NCI-H345 treated with DMSO at 0.1 percent for 48 hours (cell line): ENCODE measurements around the gene ASIC3.
A peak's percentile ranks its signal among the peaks of the same experiment; 100 is the strongest.
"Not testable (repeated sequence)": the region's sequence is repeated elsewhere in the genome, so short reads cannot be mapped to it uniquely, and the experiment has no call there.

Experiments
- DNase-seq: peaks from one replicate; lab custom pipeline; 2025; ENCODE audit not compliant: unreplicated experiment; lab: John Stamatoyannopoulos, UW

Gene ASIC3

DNA sequence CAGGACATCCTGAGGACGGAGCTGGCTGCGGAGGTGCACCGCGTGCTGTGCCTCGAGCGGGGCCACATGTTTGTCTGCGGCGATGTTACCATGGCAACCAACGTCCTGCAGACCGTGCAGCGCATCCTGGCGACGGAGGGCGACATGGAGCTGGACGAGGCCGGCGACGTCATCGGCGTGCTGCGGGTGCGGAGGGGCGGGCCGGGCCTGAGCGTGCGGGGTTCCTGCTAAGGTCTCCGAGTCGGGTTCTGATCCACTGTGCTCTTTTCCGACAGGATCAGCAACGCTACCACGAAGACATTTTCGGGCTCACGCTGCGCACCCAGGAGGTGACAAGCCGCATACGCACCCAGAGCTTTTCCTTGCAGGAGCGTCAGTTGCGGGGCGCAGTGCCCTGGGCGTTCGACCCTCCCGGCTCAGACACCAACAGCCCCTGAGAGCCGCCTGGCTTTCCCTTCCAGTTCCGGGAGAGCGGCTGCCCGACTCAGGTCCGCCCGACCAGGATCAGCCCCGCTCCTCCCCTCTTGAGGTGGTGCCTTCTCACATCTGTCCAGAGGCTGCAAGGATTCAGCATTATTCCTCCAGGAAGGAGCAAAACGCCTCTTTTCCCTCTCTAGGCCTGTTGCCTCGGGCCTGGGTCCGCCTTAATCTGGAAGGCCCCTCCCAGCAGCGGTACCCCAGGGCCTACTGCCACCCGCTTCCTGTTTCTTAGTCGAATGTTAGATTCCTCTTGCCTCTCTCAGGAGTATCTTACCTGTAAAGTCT, 34.4 kb upstream of the ASIC3 start:
- no peak for DNase-seq

DNA sequence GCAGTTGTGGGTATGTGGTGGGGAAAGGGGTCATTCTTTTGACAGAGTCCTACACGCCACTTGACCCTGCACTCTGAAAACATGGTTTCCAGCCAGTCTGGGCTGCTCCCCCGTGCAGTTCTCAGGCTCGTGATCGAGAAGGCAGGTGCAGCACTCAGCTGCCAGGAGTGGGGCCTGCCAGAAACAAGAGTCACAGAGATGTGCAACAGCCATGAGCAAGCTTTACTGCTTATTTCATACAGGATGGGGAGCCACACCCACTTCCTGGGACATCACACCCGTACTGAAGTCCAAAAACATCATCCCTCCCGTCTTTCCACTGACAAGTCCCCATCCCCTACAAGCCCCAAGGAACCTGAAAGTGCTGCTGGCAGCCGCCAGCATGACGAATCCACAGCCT, 33.4 kb upstream of the ASIC3 start:
- no peak for DNase-seq

DNA sequence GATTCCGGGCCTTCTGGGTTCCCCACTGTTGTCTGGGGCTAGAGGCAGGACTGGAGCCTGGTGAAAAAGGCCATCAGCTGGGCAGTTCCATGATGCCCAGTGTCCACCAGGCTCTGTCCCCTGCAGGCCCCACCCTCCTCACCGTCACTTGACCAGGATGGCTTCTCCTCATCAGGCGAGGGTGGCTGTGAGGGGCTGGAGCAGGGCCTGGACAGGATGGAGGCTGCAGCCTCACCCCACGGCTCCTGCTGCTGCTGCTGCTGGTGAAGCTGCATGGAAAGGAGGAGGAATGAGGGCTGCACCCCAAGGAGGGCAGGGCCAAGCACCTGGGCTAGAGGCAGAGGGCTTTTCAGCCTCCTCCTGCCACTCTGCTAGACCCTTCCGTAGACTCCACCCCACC, 32.4 kb upstream of the ASIC3 start:
- no peak for DNase-seq

DNA sequence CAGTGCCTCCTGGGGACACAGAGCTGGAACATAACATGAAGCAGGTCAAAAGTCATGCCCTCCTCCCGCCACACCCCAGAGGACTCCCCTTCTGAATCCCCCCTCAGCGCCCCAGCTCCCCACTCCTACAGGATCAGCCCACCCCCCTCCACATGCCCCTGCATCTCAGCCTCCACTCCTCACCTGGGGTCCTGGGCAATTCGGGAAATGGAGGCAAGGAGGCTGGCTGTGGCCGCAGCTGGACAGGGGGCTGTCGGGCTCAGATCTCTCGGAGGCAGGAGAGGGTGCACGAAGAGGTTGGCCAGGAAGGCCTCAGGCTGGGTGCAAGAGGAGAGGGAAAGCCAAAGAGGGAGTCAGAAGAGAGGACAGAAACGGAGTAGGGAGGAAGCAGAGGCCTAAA, 31.8 kb upstream of the ASIC3 start:
- DNase-seq: no peak

DNA sequence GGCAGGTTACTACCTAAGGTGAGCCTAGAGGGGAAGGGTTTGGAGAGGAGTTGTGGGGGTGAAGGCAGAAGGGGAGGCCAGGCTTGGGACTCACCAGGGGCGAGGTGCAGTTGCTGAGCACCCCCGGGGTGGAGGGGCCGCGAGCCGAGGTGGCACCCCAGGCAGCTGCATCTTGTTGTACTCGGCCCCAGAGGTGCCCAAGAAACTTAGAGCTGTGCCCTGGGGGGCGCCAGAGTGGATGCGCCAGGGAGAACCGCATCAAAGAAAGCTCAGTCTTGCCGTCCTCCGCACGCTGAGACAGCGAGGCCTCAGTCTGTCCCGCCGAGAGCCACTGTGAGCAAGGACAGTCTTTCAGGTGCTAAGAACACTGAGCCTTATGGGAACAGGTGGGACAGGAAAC, 31.4 kb upstream of the ASIC3 start:
- no peak for DNase-seq

DNA sequence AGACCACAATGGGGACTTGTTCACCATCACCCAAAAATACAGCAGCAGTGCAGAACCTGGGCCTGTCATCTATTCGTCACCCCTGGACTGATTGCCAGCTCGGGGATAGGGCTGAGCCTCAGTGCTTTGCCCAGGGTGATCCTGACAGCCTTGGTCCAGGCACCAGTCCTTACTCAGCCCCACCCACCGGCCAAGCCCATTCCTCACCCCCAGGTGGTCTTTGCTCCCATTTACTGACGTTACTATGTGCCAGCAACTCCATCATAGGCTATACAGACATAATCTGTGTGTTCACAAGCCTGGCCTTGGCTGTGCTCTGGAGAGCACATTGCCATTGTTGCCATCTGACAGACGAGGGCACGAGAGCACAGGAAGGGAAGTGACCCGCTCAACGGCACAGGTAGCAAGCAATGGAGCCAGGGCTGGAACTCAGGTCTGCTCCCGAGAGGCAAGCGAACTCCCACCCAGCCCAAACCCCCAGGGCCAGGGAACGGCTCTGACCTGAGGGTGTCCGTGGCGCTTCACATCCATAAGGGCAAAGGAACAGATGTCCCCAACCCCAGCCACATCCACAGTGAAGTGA, 30.9 kb upstream of the ASIC3 start:
- no peak for DNase-seq

DNA sequence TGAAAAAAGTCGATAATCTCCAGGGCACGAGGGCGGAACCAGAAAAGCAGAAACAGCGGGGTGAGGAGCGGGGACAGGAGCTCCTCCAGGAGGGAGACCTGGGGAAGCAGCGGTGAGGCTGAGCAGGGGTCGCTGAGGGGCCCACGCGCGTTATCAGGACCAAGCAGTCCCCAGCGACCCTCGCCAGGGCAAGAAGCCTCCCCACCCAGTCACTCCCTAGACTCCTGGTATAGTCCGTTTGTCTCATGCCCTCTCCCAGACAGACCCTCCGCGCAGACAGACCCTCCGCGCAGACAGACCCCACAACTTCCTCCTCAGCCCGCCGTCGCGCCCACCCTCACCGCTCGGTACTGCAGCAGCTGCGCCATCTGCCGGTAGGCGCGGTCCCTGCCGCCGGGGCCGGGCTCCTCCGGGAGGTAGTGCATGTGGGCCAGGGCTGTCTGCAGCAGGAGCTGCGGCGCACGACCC, 30.3 kb upstream of the ASIC3 start:
- DNase-seq: no peak

DNA sequence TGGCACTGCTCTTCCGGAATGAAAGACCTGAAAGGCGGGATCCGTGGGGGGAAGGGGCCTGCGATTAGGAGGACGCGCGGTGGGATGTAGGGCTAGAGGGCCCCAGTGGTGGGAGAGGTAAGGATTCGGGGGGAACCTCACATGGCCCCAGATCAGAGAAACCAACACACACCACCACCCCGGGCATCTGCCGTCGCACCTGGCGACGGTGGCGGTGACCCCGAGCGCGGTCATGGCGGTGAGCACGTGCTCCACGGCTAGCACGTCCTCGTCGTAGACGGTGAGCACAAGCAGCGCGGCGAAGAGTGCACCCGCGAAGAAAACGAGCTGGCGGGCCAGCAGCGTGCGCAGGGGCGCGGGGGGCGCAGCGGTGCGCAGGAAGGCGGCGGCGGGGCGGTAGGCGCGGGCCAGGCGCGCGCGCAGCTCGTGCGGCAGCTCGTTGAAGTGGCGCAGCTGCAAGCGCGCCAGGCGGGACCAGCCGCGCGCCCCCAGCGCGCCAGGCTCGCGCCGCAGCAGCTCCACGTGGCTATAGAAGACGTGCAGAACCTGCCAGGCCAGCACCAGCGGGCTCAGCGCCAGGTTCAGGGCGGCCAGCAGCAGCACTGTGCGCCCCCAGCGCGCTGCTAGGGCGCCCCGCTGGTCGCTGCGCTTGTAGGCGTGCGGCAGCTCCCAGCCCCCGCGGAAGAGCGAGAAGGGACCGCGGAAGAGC, 29.8 kb upstream of the ASIC3 start:
- DNase-seq: peak; percentile 8

DNA sequence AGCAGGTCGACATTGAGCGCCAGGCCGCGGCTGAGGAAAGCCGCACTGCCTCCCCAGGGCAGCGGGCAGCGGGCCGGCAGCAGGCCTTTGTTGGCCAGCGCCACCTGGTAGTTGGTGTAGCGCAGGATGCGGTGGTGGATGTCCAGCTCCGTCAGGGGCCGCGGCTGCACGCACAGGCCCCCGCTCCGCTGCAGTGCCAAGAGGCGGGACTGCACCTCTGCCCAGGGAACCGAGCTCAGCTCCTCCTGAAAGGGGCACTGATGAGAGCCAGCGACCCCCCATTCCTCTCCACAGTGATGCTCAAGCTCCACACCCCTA, 29.2 kb upstream of the ASIC3 start:
- no peak for DNase-seq

DNA sequence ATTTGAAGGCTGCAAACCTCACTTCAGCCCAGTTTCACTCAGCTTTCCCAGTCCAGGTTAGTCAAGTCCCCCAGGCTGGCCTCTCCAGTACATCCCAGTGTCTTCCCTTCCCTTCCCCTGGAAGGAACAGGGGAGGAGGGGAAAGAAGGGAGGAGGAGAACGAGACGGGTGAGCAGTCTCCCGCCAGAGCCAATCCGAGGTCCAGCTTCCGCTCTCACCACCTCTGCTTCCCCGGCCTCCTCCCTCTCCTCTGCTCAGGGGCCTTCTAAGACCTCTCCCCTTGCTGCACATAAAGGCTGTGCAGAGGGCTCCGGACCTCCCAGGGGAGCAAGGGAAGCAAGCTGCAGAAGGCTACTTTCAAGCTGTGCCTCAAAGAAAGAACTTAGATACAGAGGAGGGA, 28.1 kb upstream of the ASIC3 start:
- DNase-seq: no peak

DNA sequence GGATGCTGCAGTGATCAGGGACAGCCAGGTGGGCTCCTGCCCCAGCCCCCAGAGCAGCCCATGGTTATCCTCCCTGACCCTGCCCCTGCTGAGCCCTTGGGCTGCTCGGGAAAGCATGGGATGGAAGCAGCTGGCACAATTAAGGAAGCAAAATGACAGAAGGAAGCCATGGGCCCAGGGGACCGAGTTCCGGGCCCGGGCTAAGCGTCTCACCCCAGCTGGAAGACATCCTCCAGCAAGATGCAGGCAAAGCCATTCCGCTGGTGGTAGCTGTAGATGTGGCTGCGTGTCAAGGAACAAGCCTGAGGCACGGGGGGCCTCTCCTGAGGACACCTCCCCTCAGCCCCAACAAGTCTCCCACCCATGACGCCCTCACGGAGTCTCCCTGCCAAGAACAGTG, 25.1 kb upstream of the ASIC3 start:
- no peak for DNase-seq

DNA sequence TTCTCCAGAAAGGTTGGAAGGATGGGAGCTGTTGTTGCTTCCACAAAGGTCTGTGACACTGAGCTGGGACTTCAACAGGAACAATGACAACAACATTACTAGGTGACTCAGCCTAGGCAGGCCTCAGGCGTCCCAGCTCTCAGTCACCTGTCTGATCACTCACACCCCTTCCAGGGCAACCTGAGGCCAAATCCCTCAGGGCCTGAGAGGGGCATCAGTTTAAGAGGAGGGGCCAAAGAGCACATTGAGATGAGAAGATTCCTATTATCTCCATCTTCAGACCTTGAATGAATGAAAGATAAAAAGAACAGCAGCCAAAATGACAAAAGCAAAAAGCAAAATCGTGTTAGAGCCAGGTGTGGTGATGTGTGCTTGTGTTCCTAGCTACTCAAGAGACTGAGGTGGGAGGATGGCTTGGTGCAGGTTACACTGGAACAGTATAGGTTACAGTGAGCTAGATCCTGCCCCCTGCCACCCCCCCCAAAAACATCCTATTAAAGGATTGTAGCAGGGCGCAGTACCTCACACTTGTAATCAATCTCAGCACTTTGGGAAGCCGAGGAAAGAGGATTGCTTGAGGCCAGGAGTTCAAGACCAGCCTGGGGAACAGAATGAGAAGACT, 23.8 kb upstream of the ASIC3 start, which contains the start of gene ATG9B:
TSS of gene ATG9B (minus strand) at position 60 of the 622 bp plus-strand sequence. CDS start 71 bp downstream, outside the sequence.
- no peak for DNase-seq

DNA sequence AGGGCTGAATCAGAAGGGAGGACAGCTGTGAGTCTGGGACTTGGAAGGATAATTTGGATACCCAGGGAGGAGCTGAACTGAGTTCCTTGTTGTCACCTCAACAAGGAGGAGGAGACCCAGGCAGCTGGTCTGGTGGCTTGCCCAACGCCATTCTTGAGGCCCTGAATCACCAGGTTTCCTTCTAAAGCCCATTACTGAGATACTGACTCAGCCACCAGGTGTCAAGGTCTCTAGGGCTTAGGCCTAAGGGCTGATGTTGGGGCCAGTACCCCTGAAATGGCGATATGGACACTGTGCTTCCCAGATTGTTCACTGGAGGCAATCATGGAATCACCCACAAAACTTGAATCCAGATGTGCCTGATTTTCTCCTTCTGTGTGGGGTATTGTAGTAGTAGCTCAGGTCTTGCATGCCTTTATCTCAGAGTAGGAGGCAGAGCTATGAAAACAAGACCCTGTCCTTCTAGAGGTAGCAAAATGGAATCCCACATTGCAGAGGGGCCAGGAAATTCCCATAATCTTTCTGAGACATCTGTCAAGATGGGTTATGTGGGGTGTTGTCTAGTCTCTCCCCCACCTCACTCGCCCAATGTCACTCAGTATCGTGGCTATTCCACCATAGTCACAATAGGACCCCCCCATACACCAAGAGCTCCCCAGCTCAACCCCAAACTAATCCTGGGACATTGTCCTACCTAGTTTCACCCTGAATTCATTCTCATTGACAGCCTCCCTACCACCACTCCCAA, 22.2 kb upstream of the ASIC3 start:
- DNase-seq: no peak

DNA sequence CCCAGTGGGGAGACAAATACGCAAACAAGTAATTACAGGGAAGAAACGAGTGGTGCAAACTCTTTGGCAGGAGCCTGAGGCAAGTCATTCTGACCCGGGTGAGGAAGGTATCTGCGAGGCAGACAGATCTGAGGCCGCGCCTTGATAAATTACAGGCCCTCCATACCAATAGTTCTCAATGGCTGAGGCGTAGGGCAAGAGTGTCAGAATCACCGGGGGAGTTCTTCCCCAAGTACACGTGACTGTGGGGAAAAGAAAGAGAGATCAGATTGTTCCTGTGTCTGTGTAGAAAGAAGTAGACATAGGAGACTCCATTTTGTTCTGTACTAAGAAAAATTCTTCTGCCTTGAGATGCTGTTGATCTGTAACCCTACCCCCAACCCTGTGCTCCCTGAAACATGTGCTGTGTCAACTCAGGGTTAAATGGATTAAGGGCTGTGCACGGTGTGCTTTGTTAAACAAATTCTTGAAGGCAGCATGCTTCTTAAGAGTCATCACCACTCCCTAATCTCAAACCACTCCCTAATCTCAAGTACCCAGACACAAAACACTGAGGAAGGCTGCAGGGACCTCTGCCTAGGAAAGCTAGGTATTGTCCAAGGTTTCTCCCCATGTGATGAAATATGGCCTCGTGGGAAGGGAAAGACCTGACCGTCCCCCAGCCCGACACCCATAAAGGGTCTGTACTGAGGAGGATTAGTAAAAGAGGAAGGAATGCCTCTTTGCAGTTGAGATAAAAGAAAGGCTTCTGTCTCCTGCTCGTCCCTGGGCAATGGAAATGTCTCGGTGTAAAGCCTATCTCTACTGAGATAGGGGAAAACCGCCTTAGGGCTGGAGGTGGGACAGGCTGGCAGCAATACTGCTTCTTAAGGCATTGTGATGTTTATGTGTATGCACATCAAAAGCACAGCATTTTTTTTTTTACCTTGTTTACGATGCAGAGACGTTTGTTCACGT, 21.3 kb upstream of the ASIC3 start:
- not testable (repeated sequence) for DNase-seq

DNA sequence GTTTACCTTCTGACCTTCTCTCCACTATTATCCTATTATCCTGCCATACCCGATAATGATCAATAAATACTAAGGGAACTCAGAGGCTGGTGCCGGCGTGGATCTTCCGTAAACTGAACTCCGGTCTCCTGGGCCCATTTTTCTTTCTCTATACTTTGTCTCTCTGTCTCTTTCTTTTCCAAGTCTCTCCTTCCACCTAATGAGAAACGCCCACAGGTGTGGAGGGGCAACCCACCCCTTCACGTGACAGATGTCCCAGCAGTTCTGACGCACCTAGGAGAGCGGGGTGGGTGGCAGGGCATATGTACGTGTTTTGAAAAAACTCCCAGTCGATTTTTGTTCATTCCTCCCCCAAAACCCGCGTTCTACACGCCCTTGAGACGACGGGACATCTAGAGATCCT, 20.6 kb upstream of the ASIC3 start:
- not testable (repeated sequence) for DNase-seq

DNA sequence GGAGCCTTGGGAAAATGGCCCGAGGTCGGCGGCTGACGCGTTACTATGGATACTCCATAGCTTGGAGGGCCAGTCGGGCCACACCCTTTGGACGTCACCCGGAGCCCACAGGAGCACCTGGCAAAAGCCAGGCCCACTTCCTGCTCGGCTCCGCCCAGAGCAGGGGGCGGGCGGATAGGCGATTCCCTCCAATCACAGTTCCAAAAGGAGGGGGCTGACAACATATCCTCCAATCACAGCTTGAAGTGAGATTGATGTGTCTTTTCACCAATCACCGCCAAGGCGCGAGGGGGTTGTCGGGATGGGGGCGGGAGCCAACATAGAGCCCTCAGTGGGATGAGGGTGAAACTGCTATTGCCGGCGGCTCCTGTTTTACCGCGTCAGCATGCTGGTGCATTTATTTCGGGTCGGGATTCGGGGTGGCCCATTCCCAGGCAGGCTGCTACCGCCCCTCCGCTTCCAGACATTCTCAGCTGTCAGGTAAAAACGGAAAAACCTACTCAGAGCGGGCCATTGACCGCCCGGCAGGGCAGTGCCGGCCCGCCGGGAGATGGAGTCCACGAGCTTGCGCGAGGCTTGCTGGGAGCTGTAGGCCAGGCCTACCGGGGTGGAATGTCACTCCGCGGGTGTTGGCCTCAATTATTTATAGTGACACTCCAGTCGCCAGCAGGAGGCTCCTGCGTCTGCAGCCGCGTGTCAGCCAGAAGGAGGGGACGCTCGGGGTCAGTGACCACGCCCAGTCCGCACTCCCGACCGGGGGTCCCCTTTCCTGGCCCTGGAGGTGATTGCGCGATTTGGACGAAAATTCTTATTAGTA, 20.0 kb upstream of the ASIC3 start, which contains the start of gene ABCB8:
TSS of gene ABCB8 (plus strand) at position 320 of the 817 bp plus-strand sequence. CDS start at position 386, 66 bp downstream.
- DNase-seq: peak; percentile 94

DNA sequence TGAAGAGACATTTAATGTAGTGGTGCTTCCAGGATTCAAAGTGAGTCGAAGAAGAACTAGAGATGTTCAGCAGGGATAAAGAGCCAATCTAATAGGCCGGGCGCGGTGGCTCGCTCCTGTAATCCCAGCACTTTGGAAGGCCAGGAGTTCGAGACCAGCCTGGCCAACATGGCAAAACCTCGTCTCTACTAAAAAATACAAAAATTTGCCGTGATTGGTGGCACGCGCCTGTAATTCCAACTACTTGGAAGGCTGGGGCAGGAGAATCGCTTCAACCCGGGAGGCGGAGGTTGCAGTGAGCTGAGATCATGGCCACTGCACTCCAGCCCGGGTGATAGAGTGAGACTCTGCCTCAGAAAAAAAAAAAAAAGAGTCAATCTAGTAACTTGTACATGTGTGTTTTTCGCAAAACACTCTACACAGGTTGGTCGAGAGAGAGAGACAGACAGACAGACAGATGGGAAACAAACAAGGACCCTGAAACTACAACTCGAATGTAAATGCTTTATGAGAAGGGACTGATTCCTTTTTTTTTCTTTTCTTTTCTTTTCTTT, 19.3 kb upstream of the ASIC3 start:
- DNase-seq: no peak

DNA sequence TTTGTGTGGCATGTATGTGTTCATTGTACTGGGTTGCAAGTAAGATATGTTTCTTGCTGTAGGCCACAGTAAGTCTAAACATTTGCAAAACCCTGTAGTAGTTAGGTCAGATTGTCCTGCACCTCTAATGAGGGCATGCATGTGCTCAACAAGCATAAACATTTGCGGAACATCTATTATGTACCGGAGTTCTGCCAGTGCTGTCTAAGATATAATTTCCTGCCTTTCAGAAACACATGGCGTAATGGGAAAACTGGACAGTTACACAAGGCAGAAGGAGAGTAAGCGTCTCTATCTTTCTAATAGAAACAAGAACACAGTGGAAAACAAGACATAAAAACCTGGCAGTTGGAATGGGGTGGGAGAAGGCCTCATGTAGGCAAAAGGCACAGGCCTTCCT, 17.3 kb upstream of the ASIC3 start:
- DNase-seq: no peak
